Caki2 (cell line): ENCODE data around the gene TPGS1. TPM values are rescaled to one million over a fixed set of nuclear protein-coding genes. Genes with fewer than 3 reads are reported as not detected.
A peak's percentile ranks its signal among the peaks of the same experiment; 100 is the strongest.

ENCODE experiments used
- DNase-seq: peaks from one replicate; pipeline ENCODE4 v3.0.0-alpha.2; 2015; ENCODE audit warnings: low read depth
- in situ Hi-C: cut with HindIII; loops from 2 replicates; pipeline ENCODE4 v1.10.0; 2016; ENCODE audit warnings: low sequenced_read_pairs, low pct_unique_long_range_greater_than_20kb, mixed read lengths
- total RNA-seq: library from RNA; depleted of rRNA; stranded (reverse); fragments of >200 nt; shearing (Covaris generic); gene quantifications from 2 replicates; pipeline ENCODE4 v1.2.3, GENCODE V29; 2014; ENCODE audit warnings: low replicate concordance

TPGS1 gene
- total RNA-seq, 1 experiment from 2014 or later, result 27.3 TPM

DNA sequence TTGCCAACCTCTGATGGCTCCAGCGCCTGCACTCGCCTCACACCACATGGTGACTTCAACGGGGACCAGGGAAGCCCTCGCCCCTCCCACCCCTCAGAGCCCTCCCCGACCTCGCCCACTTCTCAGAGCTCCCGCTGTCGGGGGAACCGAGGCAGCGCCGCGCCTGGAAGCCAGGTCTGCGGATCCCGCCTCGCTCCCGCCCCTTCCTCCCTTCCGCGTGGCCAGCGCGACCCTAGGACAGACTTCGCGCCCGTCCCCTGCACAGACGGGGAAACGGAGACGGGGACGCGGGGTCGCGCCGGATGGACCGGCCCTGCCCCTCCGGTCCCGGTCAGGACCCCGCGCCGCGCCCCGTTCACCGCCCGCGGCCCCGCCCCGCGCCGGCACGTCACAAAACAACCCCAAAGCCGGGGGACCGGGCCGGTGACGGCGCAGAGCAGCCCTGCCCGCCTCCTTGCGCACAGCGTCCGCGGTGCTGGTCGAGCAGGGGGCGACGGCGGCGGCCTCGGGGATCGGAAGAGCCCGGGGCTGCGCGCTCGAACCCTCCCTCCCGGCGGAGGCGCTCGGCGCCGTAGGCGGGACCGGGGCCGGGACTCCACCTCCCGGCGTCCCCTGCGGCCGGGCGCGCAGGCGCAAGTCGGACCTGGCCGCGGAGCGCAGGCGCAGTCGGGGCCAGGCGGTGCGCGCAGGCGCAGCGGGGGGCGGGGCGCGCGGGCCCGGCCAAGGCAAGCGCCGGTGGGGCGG is 23.9 kb downstream of the TPGS1 start:
- DNase-seq, result peak; percentile 71
- in situ Hi-C loops, result no loop called here

DNA sequence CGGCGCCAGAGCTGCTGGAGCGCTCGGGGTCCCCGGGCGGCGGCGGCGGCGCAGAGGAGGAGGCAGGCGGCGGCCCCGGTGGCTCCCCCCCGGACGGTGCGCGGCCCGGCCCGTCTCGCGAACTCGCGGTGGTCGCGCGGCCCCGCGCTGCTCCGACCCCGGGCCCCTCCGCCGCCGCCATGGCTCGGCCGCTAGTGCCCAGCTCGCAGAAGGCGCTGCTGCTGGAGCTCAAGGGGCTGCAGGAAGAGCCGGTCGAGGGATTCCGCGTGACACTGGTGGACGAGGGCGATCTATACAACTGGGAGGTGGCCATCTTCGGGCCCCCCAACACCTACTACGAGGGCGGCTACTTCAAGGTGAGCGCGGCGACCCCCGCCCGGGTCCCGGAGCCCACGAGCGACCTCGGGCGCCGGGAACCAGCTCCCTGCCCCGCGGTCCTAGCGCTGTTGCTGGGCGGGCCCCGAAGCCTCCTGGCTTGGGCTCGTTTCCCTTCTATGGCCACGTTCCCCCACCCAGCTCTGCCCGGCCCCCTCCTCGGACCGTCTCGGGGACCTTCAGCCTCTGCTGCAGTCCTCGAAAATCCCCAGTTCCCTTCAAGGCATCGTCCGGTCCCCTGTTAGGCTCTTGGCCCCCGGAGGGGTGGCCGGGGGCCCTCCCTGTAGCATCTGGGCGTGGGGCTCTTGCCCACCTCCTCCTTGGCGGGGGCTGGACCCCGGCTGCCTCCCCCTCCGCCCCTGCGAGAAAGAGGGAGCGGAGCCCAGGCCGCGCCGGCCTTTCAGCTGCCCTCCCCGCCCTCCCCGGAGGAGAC is 24.7 kb downstream of the TPGS1 start, which contains the start of gene CDC34:
TSS of gene CDC34 (plus strand) at position 8 of the 808 bp plus-strand sequence. CDS start at position 180, 172 bp downstream.
- DNase-seq, result no peak
- in situ Hi-C loops, result no loop called here

DNA sequence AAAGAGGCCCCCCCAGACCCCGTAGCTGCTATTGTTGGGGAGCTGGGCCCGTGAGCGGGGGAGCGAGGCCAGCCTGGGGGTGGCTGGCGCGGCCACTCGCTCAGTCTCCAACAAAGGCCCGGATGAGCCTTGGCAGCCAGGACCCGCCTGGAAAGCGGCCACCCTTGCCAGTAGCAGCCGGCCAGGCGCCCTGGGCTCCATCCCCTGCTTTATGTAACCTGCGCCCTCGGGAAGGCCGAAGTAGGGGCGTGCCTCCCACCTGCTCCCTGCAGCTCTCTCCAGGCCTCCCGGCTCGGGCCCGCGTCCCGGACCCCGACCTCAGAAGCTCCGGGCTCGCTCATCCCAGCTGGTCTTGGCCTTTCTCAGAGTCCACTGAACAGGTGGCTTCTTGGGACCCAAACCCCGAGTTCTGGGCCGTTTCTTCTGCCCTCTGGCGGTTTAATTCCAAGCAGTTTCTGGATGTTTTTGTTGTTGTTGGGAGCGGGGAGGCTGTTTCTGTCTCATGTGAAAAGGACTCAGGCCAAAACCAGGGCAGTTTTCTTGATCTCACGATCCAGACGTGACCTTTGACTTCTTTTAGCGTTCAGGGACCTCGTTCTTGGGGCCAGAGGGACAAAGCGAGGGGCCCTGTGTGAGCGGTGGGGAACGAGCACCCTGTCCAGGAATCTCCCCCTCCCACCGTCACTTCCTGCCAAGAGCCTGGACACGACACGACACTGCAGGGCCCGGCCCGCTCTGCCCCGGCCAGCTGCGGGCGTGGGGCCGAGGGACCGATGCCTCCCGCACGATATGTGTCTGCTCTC is 25.5 kb downstream of the TPGS1 start:
- DNase-seq, result peak; percentile 54
- in situ Hi-C loops, result no loop called here

DNA sequence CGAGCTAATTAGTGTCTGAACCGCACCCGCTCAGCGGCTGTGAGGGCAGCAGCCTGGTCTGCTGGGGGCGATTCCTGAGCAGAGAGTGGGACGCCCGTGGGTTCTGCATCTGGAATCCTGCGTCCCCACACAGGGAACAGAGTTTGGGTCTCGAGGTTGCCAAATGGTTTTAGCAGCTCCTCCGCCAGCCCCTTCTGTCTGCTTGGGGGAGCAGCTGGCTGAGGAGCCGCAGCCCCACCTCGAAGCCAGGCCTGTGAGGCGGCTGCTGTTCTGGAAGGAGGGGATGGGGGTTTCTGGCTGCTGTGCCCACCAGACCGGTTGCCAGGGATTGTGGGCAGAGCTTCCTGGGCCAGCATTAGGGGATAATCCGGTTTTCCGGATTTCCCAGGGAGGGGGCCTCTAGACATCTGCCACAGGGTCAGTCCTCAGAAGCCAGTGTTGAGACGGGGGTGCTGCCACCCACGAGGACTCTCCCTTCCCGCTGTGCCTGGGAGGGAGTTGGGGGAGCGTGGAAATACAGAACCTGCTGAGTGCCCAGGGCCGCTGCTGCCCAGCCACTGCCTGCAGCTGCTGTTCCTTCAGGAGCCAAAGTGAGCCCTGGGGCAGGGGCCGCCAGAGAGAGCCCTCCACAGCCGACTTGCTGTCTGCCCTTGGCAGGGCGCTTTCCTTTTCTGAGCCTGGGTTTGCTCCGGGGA is 26.2 kb downstream of the TPGS1 start:
- in situ Hi-C loops, result no loop called here

DNA sequence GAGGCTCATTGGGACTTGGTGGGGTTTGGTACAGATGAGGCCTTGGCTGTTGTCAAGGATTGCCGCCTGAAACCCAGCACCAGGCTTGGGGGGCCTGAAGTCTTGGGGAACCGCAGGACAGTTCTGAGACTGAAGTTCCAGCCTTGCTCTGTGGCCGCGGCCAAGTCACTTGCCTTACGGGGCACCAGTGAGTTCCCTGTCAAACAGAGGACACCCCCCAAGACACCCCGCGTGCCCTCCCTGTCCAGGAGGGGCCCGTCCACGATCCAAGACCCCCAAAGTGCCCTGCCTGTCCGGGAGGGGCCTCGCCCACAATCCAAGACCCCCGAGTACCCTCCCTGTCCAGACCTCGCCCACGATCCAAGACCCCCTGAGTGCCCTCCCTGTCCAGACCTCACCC is 26.8 kb downstream of the TPGS1 start:
- in situ Hi-C loops, result no loop called here
- no peak for DNase-seq

More for the DNA sequence above, 26.2 kb downstream of the TPGS1 start:
- no peak for DNase-seq

DNA sequence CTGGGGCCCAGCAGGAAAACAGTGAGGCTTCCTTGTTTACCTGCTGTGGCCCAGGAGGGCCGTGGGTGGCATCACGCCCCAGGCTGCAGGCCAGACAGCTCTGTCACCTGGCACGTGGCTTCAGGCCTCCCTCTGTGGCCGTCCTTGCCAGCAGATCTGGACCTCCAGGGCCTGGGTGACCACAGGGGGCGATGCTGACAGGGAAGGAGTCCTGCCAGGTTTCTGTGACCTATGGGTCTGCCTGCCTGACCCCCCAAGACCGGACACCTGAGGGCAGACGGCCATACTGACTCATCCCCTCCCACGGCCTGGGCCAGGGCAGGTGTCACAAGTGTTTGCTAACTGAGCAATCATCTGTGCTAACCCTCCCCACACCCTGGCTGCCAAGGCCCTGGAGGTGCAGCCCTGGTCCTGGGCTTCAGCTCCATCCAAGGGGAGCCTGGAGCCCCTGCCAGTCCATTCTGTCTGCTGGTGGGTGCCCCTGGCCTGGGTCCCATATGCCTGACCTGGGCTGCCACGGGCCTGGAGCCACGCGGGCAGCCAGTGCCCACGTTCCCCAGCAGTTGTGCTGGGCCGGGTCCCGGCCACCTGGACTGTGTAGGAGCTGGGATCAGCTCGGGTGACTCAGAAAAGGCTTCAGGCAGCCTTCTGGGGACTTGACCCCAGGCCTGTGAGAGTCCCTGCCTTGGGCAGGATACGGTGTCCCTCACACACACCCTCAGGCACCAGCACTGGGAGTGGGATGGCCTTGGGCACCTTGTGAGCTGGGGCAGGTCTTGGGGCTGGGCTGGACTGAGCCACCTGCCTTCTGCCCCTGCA is 27.9 kb downstream of the TPGS1 start:
- in situ Hi-C loops, result no loop called here
- DNase-seq, result peak; percentile 30

DNA sequence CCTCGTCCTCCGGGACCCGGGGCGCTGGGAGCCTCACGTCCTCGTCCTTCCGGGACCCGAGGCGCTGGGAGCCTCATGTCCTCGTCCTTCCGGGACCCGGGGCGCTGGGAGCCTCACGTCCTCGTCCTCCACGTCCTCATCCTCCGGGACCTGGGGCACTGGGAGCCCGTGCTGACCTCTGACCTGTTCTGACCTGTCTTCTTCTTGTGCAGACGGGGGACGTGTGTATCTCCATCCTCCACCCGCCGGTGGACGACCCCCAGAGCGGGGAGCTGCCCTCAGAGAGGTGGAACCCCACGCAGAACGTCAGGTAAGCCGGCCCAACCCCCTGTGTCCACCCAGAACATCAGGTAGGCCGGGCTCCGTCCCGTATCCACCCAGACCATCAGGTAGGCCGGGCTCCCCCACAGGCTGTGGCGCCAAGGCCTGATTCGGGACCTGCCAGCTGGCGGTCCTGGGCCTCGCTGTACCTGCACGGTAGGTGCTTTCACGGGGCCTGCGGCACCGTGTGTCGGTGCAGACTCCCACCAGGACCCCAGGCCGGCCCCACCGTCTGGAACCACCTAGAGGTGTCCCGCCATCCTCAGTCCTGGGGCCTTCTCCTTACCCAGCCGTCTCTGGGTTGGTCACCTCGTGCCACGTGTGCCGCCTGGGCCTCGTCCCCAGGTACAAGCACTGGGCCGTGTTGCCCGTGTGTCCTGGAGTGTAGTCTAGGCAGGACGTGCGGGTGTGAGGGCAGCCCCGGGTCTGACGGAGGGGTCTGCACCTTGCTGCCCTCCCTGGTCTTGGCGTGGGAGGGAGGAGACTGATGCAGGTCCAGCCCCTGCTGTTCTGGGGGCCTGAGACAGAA is 29.0 kb downstream of the TPGS1 start:
- in situ Hi-C loops, result no loop called here
- no peak for DNase-seq

DNA sequence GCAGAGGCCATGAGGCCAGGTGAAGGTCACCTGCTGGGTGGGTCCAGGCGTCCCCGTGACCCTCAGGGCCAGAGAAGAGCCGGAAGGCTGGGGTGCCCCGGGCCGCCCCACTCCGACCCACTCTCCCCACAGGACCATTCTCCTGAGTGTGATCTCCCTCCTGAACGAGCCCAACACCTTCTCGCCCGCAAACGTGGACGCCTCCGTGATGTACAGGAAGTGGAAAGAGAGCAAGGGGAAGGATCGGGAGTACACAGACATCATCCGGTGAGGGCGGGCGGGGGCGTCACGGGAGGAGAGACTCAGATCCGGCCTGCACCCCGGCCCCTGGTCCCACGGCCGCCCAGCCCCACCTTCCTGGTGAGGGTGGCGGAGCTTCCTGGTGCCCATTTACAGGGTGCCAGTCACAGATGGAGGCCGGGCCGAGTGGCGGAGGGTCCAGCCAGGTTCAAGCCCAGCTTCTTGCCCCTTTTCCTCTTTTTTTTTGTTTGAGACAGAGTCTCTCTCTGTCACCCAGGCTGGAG is 29.6 kb downstream of the TPGS1 start:
- in situ Hi-C loops, result no loop called here
- DNase-seq, result no peak

DNA sequence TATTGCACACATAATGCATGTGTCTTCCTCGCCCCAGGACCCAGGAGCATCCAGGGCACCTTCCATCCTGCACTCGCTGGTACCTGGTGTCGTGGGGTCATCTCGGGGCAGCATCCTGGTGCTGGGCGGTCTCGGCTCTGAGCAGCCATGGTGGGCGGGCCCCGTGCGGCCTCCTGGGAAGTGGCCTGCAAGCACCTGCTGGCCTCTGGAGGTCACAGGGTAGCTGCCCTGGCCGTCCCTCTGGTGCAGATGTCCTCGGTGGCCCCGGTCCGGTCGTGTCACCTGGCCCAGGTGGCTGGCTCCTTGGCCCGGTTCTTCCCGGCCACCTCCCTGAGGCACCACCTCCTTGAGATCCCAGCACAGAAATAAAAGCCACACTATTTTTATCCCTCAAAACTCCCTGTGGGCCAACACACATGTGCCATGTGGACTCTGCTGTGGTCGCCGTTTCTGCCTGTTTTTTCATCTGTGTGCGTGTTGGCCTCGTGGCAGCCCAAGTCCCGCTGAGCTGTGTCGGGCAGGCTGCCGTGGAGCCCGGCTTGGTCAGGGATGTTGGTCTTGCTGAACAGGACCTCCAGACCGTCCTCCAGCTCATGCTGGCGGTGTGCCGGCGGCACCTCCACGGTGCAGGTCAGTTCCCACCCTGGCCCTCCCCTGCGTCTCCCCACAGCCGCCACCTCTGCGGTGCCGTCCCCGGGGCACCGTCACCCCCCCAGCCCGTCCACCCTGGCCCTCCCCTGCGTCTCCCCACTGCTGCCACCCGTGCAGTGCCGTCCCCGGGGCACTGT is 31.5 kb downstream of the TPGS1 start:
- no peak for DNase-seq
- in situ Hi-C loops, result no loop called here

DNA sequence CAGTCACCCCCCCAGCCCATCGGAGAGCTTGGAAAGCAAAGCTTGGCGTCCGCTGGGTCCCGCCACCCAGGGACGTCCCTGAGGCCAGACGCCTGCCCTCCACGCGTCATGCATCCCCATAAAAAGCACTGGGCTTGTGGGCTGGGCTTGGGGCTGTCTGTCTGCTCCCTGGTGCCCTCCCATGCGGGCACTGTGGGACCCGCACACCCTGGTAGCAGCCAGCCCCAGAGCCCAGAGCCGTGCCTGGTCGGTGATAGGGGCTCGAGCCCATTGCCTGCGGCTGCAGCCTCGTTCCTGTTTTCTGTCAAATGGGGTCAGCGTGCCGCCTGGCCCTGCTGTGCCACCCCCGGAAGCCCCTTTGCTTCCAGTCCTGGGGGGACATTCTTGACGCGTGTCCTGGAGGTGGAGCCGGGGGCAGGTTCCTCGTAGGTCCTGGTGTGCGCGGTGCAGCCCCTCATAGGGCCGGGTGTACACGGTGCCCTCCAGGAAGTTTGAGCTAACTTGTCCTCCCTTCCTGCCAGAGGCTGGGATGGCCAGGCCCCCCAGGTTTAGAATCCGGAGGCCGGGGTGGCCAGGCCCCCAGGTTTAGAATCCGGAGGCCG is 32.2 kb downstream of the TPGS1 start:
- no peak for DNase-seq
- in situ Hi-C loops, result no loop called here

DNA sequence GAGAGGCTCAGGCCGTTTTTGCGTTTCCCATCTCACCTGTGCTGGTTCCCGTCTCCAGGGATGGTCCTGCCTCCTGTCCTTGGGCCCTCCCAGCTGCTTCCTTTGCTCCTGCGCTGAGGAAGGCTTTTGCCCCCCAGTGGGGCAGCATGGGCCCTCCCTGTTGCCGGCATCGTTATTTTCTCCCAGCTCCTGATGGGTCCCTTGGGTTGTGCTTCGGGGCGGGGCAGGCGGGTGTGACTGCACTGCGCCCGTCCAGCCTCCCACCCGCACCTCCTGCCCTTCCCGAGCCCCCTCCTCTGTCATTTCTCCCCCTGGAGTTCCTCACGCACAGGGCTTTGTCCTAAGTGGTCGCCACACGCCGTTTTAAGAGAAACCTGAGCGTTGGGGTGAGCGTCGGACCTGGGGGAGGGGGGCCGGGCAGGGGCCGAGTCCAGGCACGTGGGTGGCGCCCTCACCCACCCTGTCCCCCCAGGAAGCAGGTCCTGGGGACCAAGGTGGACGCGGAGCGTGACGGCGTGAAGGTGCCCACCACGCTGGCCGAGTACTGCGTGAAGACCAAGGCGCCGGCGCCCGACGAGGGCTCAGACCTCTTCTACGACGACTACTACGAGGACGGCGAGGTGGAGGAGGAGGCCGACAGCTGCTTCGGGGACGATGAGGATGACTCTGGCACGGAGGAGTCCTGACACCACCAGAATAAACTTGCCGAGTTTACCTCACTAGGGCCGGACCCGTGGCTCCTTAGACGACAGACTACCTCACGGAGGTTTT is 33.8 kb downstream of the TPGS1 start:
- no peak for DNase-seq

DNA sequence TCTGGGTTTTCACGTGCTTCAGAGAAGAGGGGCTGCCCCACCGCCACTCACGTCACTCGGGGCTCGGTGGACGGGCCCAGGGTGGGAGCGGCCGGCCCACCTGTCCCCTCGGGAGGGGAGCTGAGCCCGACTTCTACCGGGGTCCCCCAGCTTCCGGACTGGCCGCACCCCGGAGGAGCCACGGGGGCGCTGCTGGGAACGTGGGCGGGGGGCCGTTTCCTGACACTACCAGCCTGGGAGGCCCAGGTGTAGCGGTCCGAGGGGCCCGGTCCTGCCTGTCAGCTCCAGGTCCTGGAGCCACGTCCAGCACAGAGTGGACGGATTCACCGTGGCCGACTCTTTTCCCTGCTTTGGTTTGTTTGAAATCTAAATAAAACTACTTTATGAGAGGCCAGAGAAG is 34.4 kb downstream of the TPGS1 start:
- no peak for DNase-seq
- in situ Hi-C loops, result no loop called here

More for the DNA sequence above, 33.8 kb downstream of the TPGS1 start:
- in situ Hi-C loops, result no loop called here

DNA sequence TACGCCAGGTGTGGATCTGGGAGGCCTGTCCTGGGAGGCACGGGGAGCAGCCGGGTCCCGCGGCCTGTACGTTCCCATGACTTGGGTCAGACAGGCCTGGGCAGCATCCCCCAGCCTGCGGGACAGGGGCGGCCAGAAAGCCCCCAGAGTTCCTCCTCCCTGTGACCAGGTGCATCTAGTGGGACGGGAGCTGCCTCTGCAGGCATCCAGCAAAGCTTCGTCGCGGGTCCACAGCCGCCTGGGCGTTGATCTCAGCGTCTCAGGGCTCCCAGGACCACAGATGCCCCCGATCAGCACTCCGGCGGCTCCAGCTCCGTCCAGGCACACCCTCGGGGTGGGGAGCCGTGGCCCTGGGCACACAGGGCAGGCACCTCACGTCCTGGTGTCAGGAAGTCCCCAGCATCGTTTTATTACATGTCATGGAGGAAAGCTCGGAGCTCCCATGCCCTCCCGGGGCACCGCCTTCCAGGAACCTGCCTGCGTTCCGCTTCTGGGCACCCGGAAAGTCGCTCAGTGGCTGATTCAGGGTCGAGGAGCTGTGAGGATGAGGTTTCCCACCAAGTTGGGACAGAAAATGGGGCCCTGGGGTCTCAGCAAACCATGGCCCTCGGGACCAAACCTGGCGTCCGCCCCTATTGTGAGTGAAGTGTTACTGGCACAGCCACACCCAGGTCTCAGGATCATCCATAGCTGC is 35.0 kb downstream of the TPGS1 start:
- no peak for DNase-seq
- in situ Hi-C loops, result no loop called here

DNA sequence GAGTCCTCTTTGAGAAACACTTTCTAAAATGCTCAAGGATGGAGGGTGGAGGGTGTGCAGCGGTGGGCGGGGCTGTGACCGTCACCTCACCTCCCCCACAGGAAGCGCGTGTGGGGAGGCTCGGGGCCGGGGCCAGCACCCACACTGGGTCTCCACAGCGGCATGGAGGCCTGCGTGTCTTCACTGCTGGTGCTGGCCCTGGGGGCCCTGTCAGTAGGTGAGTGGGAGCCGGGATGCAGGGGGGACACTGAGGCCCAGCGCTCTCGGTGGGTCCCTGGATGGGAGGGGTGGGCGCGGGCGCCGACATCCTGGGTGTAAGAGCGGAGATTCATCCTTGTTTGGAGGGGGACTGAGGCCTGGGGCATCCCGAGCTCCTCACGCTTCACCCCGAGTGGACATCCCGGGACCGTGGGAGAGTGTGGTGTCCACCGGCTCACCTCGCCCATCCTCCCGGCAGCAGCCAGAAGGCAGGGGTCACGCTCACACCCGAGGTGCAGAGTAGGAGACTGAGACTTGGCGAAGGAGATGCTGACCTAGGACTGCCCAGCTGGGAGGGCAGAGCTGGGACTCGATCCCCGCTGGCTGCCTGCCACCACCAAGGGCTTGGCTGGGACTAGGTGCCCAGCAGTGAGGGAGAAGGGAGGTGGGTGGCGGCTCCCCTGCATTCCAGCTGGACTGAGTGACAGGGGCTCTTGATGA is 36.8 kb downstream of the TPGS1 start, which contains the start of gene GZMM:
TSS of gene GZMM (plus strand) at position 144 of the 699 bp plus-strand sequence. CDS start at position 163, 19 bp downstream.
- in situ Hi-C loops, result no loop called here
- DNase-seq, result no peak
